GM12878 (cell line): ENCODE data around the gene PHKB. TPM values are rescaled to one million over a fixed set of nuclear protein-coding genes. Genes with fewer than 3 reads are reported as not detected.

Experiments used
- ATAC-seq: fragments of 200-7000 bp; cut with Tn5 transposase; 3 replicates; pipeline ENCODE4 v1.9.1; 2020; ENCODE audit warnings: mild to moderate bottlenecking, moderate library complexity
- BruUV-seq: library from RNA; stranded (reverse); fragments of 400-500 nt; replicated peaks from 2 replicates; lab custom pipeline; 2021; lab: Mats Ljungman, UMichigan
- CTCF ChIA-PET: fragments of 300-600 bp; sonication (Branson Sonifier 250); formaldehyde crosslinking; extraction: SDS; loops from one replicate; lab custom pipeline; 2021; ENCODE audit warnings: inconsistent platforms; lab: Yijun Ruan, JAX
- POLR2A ChIA-PET: fragments of 350-600 bp; formaldehyde crosslinking; extraction: SDS; loops from one replicate; lab custom pipeline; 2021; ENCODE audit warnings: inconsistent platforms; lab: Charles Lee
- RAD21 ChIA-PET: fragments of 300-600 bp; sonication (Branson Sonifier 250); formaldehyde crosslinking; loops from one replicate; lab custom pipeline; 2023; ENCODE audit warnings: antibody characterized with exemption; ENCODE audit not compliant: unreplicated experiment; lab: Charles Lee
- SMC1A ChIA-PET: fragments of 300-600 bp; sonication (Branson Sonifier 250); formaldehyde crosslinking; loops from one replicate; lab custom pipeline; 2023; ENCODE audit not compliant: unreplicated experiment, uncharacterized antibody; lab: Charles Lee
- DNase-seq: peaks from one replicate; pipeline ENCODE4 v3.0.0-alpha.2; 2011; ENCODE audit warnings: low read depth, low spot score
- FAIRE-seq: peaks from 3 replicates; lab custom pipeline; 2011; peaks lifted over from hg19 to GRCh38; lab: Jason Lieb, UNC
- H2AFZ ChIP-seq: 2 replicates; pipeline ENCODE4 v1.6.0; 2011; ENCODE audit warnings: low read depth, low read length, control low read depth; ENCODE audit not compliant: control insufficient read depth
- H3K27ac ChIP-seq: 2 replicates; pipeline ENCODE4 v1.5.1; 2011; ENCODE audit warnings: control low read depth; ENCODE audit not compliant: control insufficient read depth, insufficient read depth
- H3K27me3 ChIP-seq, 2 experiments: replicated peaks in 1 of 2; 2 replicates each; pipeline versions ENCODE4 v1.6.0 to v1.6.1; 2011; ENCODE audit warnings: low read length in 1 of 2; ENCODE audit not compliant: control insufficient read depth in 2 of 2, insufficient read depth in 2 of 2
- H3K36me3 ChIP-seq, 2 experiments: 2 replicates each; pipeline ENCODE4 v1.5.1; 2011; ENCODE audit warnings: low read length in 1 of 2; ENCODE audit not compliant: control insufficient read depth in 2 of 2, insufficient read depth in 2 of 2
- H3K4me1 ChIP-seq: 2 replicates; pipeline ENCODE4 v1.6.1; 2011; ENCODE audit warnings: mild to moderate bottlenecking, low read length, moderate library complexity, mixed read lengths; ENCODE audit not compliant: control insufficient read depth, insufficient read depth
- H3K4me2 ChIP-seq: 2 replicates; pipeline ENCODE4 v1.6.0; 2011; ENCODE audit warnings: control low read depth; ENCODE audit not compliant: control insufficient read depth, insufficient read depth
- H3K4me3 ChIP-seq: fragments of 200-600 bp; sonication (generic); 2 replicates; pipeline ENCODE4 v1.5.1; 2016
- H3K79me2 ChIP-seq: 2 replicates; pipeline ENCODE4 v1.6.0; 2011; ENCODE audit warnings: low read length; ENCODE audit not compliant: control insufficient read depth, insufficient read depth
- H3K9ac ChIP-seq: 2 replicates; pipeline ENCODE4 v1.8.0; 2011; ENCODE audit warnings: low read length, control low read depth, mixed read lengths; ENCODE audit not compliant: control insufficient read depth, insufficient read depth
- H3K9me3 ChIP-seq: replicated peaks from 3 replicates; pipeline ENCODE4 v1.5.1; 2011; ENCODE audit warnings: mild to moderate bottlenecking, low read length; ENCODE audit not compliant: control insufficient read depth, insufficient read depth
- H4K20me1 ChIP-seq: 2 replicates; pipeline ENCODE4 v1.6.0; 2011; ENCODE audit not compliant: control insufficient read depth, insufficient read depth
- EP300 ChIP-seq, 2 experiments: fragments of 150-350 bp in 1 of 2; IDR thresholded peaks; 2 replicates each; pipeline ENCODE4 v1.6.1; 2011 to 2012; ENCODE audit warnings: low read depth in 2 of 2, low read length in 2 of 2, borderline replicate concordance in 1 of 2, improper control_type of control experiment in 1 of 2, inconsistent platforms in 1 of 2; ENCODE audit not compliant: control insufficient read depth in 1 of 2
- HDAC2 ChIP-seq: fragments of 200-600 bp; sonication (generic); IDR thresholded peaks from 2 replicates; pipeline ENCODE4 v1.6.1; 2017
- HSF1 ChIP-seq: fragments of 150-350 bp; IDR thresholded peaks from 2 replicates; pipeline ENCODE4 v1.6.1; 2014; ENCODE audit warnings: mild to moderate bottlenecking, low read depth, low read length
- SIN3A ChIP-seq: IDR thresholded peaks from 2 replicates; pipeline ENCODE4 v1.6.1; 2012; ENCODE audit warnings: low read depth, low read length, improper control_type of control experiment
- TCF12 ChIP-seq: IDR thresholded peaks from 2 replicates; pipeline ENCODE4 v1.6.1; 2011; ENCODE audit warnings: low read depth, mild to moderate bottlenecking, low read length
- YBX1 ChIP-seq: fragments of 450-650 bp; IDR thresholded peaks from 2 replicates; pipeline ENCODE4 v1.6.1; 2016; ENCODE audit warnings: antibody characterized with exemption
- ZNF384 ChIP-seq: IDR thresholded peaks from 2 replicates; pipeline ENCODE4 v1.6.1; 2012; ENCODE audit warnings: low read depth, mild to moderate bottlenecking, low read length, improper control_type of control experiment, borderline replicate concordance
- ZSCAN29 ChIP-seq: fragments of 450-650 bp; IDR thresholded peaks from 2 replicates; pipeline ENCODE4 v1.6.1; 2017; ENCODE audit warnings: mild to moderate bottlenecking, moderate library complexity
- WGBS: methylation state at CpG from one replicate; pipeline ENCODE4 v1.1.6; 2016; ENCODE audit warnings: low lambda C conversion rate; ENCODE audit not compliant: insufficient replicate concordance, insufficient coverage; ENCODE audit errors: missing lambda C conversion rate; 5-methylcytosine and 5-hydroxymethylcytosine counted together
- in situ Hi-C: fragments of 300-500 bp; cut with MboI; formaldehyde crosslinking; loops from 9 replicates; pipeline ENCODE4 v1.14.3; 2018; ENCODE audit warnings: mixed read lengths
- intact Hi-C: fragments of 100-400 bp; cut with micrococcal nuclease; formaldehyde crosslinking; loops from one replicate; pipeline ENCODE4 v1.14.2; 2022; ENCODE audit not compliant: unreplicated experiment
- polyA plus RNA-seq, 11 experiments: library from polyadenylated mRNA; depleted of rRNA in 4 of 11; unstranded in 6 of 11; stranded (reverse) in 5 of 11; fragments of >200 nt; fragmentation: Nextera tagmentation in 4 of 11; fragmentation: Illumina TruSeq in 1 of 11; extraction: Ambion mirVana in 4 of 11; extraction: Trizol in 1 of 11; gene quantifications; 1 replicate in 1 of 11; 2 replicates in 10 of 11; pipeline versions ENCODE4 v1.2.1 to v1.2.3, GENCODE V29; 2011 to 2016; ENCODE audit warnings: inconsistent platforms in 2 of 11, missing spikeins in 2 of 11, low read depth in 1 of 11
- total RNA-seq, 4 experiments: library from RNA; depleted of rRNA in 3 of 4; stranded (reverse); fragments of >200 nt in 3 of 4; fragmentation: Illumina TruSeq in 1 of 4; extraction: Trizol in 1 of 4; gene quantifications; 2 replicates each; pipeline versions ENCODE4 v1.2.1 to v1.2.3, GENCODE V29; 2013 to 2021

The PHKB gene
- total and polyA plus RNA-seq, 10 of the 15 experiments (the other 5 are each of a cell fraction or from before 2014, with no cell fraction given): 14.2 to 65.6 (median 37.0) TPM

- Histone ChIP-seq H3K9me3 (peaks cover 2% of the 10 kb centered on the region; the same call in 1 of the 3 replicates), H3K4me3 (peak overlapping the region; percentile 20; the same call in 1 of the 2 replicates), H3K4me2 (peak overlapping the region; percentile 68), H3K27ac (peak overlapping the region; percentile 53; the same call in 1 of the 2 replicates), H3K79me2 (peaks cover 18% of the 10 kb centered on the region), H3K9ac (no peak overlapping the region), H2AFZ (no peak overlapping the region), H3K36me3 (no peaks in the 10 kb centered on the region), H3K4me1 (peaks cover 22% of the 10 kb centered on the region), H3K27me3 (no peaks in the 10 kb centered on the region), H4K20me1 (no peaks in the 10 kb centered on the region)
- SMC1A ChIA-PET: interaction anchor here (0.9 to 9.5 kb wide), 22 partner anchors 9 to 677 kb away, joined by 3 to 165 read pairs (median 4); partner anchors contain the start of genes ITFG1 and PHKB
- CTCF ChIA-PET: interaction anchor here (1.2 to 6.0 kb wide), 6 partner anchors 9 to 443 kb away, joined by 3 to 50 read pairs (median 9); partner anchors contain the start of genes ITFG1 and PHKB
- ATAC-seq (peak; percentile 72), DNase-seq (no peak), FAIRE-seq (no peak)
- RAD21 ChIA-PET: interaction anchor here (1.0 to 6.4 kb wide), 9 partner anchors 8 to 684 kb away, joined by 3 to 102 read pairs (median 4); partner anchors contain the start of genes ITFG1 and PHKB
- POLR2A ChIA-PET: interaction anchor here (0.8 to 2.9 kb wide), 7 partner anchors 10 to 46 kb away, joined by 3 to 28 read pairs (median 4); partner anchors contain the start of genes ITFG1 and PHKB
- in situ Hi-C loops: no loop called here
- 65% methylated on average over 3 of the region's 3 CpGs for WGBS
- intact Hi-C loops: no loop called here
- no peak for TF ChIP-seq EP300 (IDR thresholded peaks at IDR 0.05; ENCODE audit: borderline replicate concordance in 1 of 2, control insufficient read depth in 1 of 2, low read depth in 2 of 2, low read length in 2 of 2)
- no peak for TF ChIP-seq YBX1
- TF ChIP-seq ZNF384: no peak
- no peak for TF ChIP-seq HSF1
- TF ChIP-seq TCF12: no peak
- TF ChIP-seq ZSCAN29: no peak
- TF ChIP-seq HDAC2: no peak
- TF ChIP-seq SIN3A: no peak
- BruUV-seq: no TSS peak
Measured at GRCh38 chr16:47480410-47480809, 19.3 kb downstream of the PHKB start.
